ENCODE data around the gene CNTF.
"Not testable (repeated sequence)": the region's sequence is repeated elsewhere in the genome, so short reads cannot be mapped to it uniquely, and the experiment has no call there.

The CNTF gene, protein sequence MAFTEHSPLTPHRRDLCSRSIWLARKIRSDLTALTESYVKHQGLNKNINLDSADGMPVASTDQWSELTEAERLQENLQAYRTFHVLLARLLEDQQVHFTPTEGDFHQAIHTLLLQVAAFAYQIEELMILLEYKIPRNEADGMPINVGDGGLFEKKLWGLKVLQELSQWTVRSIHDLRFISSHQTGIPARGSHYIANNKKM

DNA sequence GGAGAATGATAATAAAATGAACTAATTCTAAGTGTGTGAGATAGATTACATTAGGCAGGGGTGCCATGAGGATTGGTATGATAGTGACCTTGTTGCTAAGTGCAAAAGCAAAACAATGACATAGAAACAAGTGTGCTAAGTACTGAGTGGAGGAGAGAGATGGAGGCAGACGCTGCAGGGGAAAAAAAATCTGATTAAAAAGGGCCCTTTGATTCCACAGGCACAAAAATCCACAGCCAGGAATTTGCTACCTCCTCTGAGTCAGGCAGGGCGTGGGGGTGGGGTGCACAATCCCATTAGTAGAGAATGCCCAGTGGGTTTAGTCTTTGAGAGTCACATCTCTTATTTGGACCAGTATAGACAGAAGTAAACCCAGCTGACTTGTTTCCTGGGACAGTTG, at the start of gene CNTF:
Gene CNTF, plus strand, starts transcription at position 322 of the 400 bp plus-strand sequence. CDS start 88 bp downstream, outside the sequence.
- no peak for DNase-seq (ENCODE audit: extremely low read depth, low read depth)
- TF ChIP-seq, protein P1, sequence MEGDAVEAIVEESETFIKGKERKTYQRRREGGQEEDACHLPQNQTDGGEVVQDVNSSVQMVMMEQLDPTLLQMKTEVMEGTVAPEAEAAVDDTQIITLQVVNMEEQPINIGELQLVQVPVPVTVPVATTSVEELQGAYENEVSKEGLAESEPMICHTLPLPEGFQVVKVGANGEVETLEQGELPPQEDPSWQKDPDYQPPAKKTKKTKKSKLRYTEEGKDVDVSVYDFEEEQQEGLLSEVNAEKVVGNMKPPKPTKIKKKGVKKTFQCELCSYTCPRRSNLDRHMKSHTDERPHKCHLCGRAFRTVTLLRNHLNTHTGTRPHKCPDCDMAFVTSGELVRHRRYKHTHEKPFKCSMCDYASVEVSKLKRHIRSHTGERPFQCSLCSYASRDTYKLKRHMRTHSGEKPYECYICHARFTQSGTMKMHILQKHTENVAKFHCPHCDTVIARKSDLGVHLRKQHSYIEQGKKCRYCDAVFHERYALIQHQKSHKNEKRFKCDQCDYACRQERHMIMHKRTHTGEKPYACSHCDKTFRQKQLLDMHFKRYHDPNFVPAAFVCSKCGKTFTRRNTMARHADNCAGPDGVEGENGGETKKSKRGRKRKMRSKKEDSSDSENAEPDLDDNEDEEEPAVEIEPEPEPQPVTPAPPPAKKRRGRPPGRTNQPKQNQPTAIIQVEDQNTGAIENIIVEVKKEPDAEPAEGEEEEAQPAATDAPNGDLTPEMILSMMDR (IDR thresholded peaks at IDR 0.05; ENCODE audit: low read depth, low read length, missing control alignments): no peak
- no peak within 1 kb of the TSS for H3K4me3 ChIP-seq (replicated peaks; ENCODE audit: low read depth, low read length)

DNA sequence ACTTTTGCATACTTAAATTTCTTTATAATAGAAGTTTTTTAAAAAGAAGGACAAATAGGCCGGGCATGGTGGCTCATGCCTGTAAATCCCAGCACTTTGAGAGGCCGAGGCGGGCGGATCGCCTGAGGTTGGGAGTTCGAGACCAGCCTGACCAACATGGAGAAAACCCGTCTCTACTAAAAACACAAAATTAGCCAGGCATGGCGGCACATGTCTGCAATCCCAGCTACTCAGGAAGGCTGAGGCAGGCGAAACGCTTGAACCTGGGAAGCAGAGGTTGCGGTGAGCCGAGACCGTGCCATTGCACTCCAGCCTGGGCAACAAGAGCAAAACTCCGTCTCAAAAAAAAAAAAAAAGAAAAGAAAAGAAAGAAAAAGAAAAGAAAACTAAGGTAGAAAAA, 49.6 kb upstream of the CNTF start:
- H3K4me3 ChIP-seq (replicated peaks; ENCODE audit: low read depth, low read length); DNase-seq (ENCODE audit: extremely low read depth, low read depth): not testable (repeated sequence)

DNA sequence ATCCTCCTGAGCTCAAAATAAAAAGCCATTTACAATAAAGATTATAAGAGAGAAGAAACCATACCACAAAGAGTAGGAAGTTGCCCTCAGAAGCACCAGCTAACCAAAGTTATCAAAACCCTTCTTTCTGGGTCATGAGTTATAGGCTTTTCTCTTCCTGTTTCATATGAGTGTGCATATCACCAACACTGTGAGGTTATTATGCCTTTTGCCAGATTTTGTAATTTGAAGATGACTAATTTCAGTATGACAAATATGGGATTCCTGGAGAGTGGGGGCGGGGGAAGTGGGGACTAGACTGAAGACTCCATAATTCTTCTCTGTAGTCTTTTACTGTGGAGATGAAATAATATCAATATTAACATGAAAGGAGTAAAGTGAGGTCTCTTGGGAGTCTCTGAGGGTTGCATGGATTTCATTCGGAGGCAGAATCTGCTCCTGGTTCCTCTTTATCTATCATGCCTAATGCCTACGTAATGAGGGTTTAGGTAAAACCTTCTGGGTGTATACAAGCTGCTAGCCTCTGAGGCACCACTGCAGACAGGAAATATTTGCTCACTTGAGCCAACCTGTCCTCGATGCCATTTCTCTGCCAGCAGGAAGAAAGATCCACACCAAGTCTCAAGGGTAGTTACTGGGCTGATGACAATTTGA, 48.9 kb upstream of the CNTF start:
- TF ChIP-seq, protein P1 (IDR thresholded peaks at IDR 0.05; ENCODE audit: low read depth, low read length, missing control alignments): no peak
- H3K4me3 ChIP-seq (replicated peaks; ENCODE audit: low read depth, low read length): peak overlapping the region; percentile 32
- no peak for DNase-seq (ENCODE audit: extremely low read depth, low read depth)

DNA sequence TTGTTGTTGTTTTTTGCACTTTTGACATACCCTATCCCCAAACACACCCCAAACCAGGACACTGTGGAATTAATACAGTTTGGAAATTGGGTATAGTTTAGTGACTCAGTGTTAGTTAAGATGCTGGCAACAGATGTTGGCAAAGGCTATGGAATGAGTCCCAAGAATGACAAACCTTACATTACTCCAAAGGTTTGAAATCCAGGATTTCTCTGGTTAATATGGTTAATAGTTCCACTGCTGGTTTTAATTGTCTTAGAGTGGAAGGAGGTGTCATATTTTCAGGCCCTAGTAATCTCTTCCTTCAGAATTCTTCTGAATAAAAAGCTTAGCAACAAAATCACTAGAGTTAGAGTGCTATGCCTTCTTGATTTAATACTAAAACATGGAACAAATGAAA, 47.6 kb upstream of the CNTF start:
- TF ChIP-seq, protein P1 (IDR thresholded peaks at IDR 0.05; ENCODE audit: low read depth, low read length, missing control alignments): no peak
- no peak for DNase-seq (ENCODE audit: extremely low read depth, low read depth)
- peak overlapping the region; percentile 32 for H3K4me3 ChIP-seq (replicated peaks; ENCODE audit: low read depth, low read length)

DNA sequence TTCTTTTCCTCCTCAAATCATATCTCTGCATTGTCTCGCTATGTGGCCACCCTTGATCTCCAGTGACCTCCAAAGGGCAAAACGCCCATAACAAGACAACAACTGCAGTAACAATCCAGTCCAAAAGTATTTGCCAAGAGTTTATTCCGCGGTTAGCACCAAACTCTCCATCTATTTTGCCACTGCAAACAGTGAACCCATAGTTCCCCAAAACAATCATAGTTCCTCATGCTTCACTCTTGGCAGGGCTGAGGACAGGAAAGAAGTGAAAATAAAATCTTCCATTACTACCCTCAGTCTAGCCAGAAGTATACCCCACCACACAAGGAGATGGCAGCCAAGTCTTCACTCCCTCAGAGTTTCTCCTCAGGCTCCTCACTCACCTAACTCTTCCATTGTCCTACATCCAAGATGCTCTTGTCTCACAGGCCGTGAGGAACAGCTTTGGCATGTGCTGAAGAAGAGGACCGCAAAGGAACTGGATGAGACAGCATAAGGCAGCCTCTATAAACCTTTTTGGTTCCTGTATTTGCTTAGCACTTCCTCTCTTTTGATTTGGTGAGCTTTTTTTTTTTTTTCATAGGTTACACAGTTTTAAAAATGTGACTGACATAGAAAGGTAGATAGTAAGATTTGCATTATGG, 47.0 kb upstream of the CNTF start, which contains the start of gene LPXN:
Gene LPXN, minus strand, starts transcription at position 480 of the 644 bp plus-strand sequence. Its CDS starts 84 bp downstream, at position 396.
- H3K4me3 ChIP-seq (replicated peaks; ENCODE audit: low read depth, low read length): peak within 1 kb of the TSS; percentile 92
- no peak for DNase-seq (ENCODE audit: extremely low read depth, low read depth)
- TF ChIP-seq, protein P1 (IDR thresholded peaks at IDR 0.05; ENCODE audit: low read depth, low read length, missing control alignments): no peak

DNA sequence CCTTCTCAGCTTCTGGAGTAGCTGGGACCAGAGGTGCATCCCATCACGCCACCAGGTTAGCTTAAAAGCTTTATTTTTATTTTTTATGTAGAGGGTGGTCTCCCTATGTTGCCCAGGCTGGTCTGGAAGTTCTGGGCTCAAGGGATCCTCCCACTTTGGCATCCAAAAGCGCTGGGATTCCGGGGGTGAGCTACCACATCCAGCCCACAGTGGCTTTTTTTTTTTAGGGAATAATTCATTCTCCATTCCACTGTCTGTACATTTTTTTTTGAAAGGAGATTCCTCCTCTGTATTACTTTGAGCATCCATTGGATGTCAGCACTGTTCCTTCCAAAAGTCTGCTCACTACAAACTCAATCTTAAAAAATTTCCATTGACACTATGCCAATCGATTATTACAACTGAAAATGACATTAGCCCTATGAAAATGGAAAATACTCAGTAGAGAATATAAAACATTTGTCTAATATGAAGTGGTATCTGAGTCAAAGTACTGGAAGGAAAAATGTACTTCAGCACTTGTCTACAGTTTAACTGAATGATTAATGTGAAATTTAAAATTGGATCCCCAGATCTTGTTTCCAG, 45.5 kb upstream of the CNTF start:
- DNase-seq (ENCODE audit: extremely low read depth, low read depth): no peak
- peak overlapping the region; percentile 92 for H3K4me3 ChIP-seq (replicated peaks; ENCODE audit: low read depth, low read length)
- TF ChIP-seq, protein P1 (IDR thresholded peaks at IDR 0.05; ENCODE audit: low read depth, low read length, missing control alignments): peak; percentile 27
